Neural progenitor cell (in vitro differentiated cells): ENCODE results near the gene NDN. TPM values are rescaled to one million over a fixed set of nuclear protein-coding genes. Genes with fewer than 3 reads are reported as not detected.

ENCODE experiments used
- DNase-seq: peaks from one replicate; pipeline ENCODE4 v3.0.0-alpha.2; 2016; ENCODE audit warnings: low spot score
- H2AFZ ChIP-seq: fragments of 200-600 bp; sonication (generic); replicated peaks from 2 replicates; pipeline ENCODE4 v1.6.1; 2016; ENCODE audit warnings: antibody characterized with exemption
- H3F3A ChIP-seq: fragments of 200-600 bp; sonication (generic); 2 replicates; pipeline ENCODE4 v1.6.1; 2016; ENCODE audit warnings: antibody characterized with exemption, low read depth
- H3K27ac ChIP-seq: fragments of 200-600 bp; sonication (generic); 2 replicates; pipeline ENCODE4 v1.5.1; 2016; ENCODE audit warnings: mild to moderate bottlenecking
- H3K27me3 ChIP-seq: fragments of 200-600 bp; sonication (generic); 2 replicates; pipeline ENCODE4 v1.6.1; 2016; ENCODE audit warnings: mild to moderate bottlenecking, moderate library complexity
- H3K36me3 ChIP-seq: fragments of 200-600 bp; sonication (generic); 2 replicates; pipeline ENCODE4 v1.5.1; 2016
- H3K4me1 ChIP-seq: fragments of 200-600 bp; sonication (generic); 2 replicates; pipeline ENCODE4 v1.6.1; 2016; ENCODE audit warnings: mixed run types
- H3K4me2 ChIP-seq: fragments of 200-600 bp; sonication (generic); 2 replicates; pipeline ENCODE4 v1.6.1; 2016
- H3K4me3 ChIP-seq: fragments of 200-600 bp; sonication (generic); 2 replicates; pipeline ENCODE4 v1.5.1; 2016
- H3K79me2 ChIP-seq: fragments of 200-600 bp; sonication (generic); 2 replicates; pipeline ENCODE4 v1.6.1; 2016; ENCODE audit warnings: low read depth
- H3K9ac ChIP-seq: fragments of 200-600 bp; sonication (generic); 2 replicates; pipeline ENCODE4 v1.6.1; 2016
- H3K9me3 ChIP-seq: fragments of 200-600 bp; sonication (generic); 2 replicates; pipeline ENCODE4 v1.5.1; 2016; ENCODE audit warnings: low read depth
- H4K20me1 ChIP-seq: fragments of 200-600 bp; sonication (generic); 2 replicates; pipeline ENCODE4 v1.6.1; 2016; ENCODE audit warnings: low read depth
- H3K27ac Mint-ChIP-seq: 3 replicates; pipeline ENCODE4 v1.8.0; 2021; ENCODE audit warnings: mixed read lengths
- H3K27me3 Mint-ChIP-seq: 2 replicates; pipeline ENCODE4 v1.8.0; 2022; ENCODE audit warnings: low read depth, mild to moderate bottlenecking, inconsistent platforms, moderate library complexity, mixed read lengths; ENCODE audit not compliant: insufficient read depth
- H3K36me3 Mint-ChIP-seq: 3 replicates; pipeline ENCODE4 v1.8.0; 2021; ENCODE audit warnings: mixed read lengths
- H3K4me1 Mint-ChIP-seq: 3 replicates; pipeline ENCODE4 v1.8.0; 2021; ENCODE audit warnings: mixed read lengths
- H3K4me3 Mint-ChIP-seq: 3 replicates; pipeline ENCODE4 v1.8.0; 2021; ENCODE audit warnings: mild to moderate bottlenecking, moderate library complexity, mixed read lengths
- H3K9me3 Mint-ChIP-seq: 3 replicates; pipeline ENCODE4 v1.8.0; 2020; ENCODE audit warnings: mixed read lengths
- CTCF ChIP-seq: fragments of 200-600 bp; sonication (generic); IDR thresholded peaks from 2 replicates; pipeline ENCODE4 v1.5.1; 2017; ENCODE audit warnings: antibody characterized with exemption, mild to moderate bottlenecking
- EZH2 ChIP-seq: fragments of 200-600 bp; sonication (generic); IDR thresholded peaks from 2 replicates; pipeline ENCODE4 v1.6.1; 2017; ENCODE audit warnings: antibody characterized with exemption, mild to moderate bottlenecking, moderate library complexity
- EZH2phosphoT487 ChIP-seq: fragments of 200-600 bp; sonication (generic); IDR thresholded peaks from 2 replicates; pipeline ENCODE4 v1.6.1; 2017; ENCODE audit warnings: antibody characterized with exemption
- total RNA-seq: library from RNA; depleted of rRNA; stranded (reverse); fragments of >200 nt; gene quantifications from 2 replicates; pipeline ENCODE4 v1.2.3, GENCODE V29; 2015; ENCODE audit warnings: low replicate concordance

Gene NDN
- total RNA-seq, 1 donor from 2014 or later, result 70.9 TPM

- Histone ChIP-seq H3K4me3 (no peak overlapping the region), H3K9ac (no peak overlapping the region)
- peaks cover 11% of the 10 kb centered on the region for H3K9me3 Mint-ChIP-seq
Measured at GRCh38 chr15:23644829-23645228, 42.3 kb downstream of the NDN start.

GRCh38 chr15:23642413-23643044 is 44.6 kb downstream of the NDN start:
- Histone ChIP-seq H3K4me3 (no peak overlapping the region), H3K9me3 (no peaks in the 10 kb centered on the region), H3F3A (no peaks in the 10 kb centered on the region), H3K36me3 (no peaks in the 10 kb centered on the region), H3K79me2 (no peaks in the 10 kb centered on the region), H2AFZ (no peak overlapping the region), H4K20me1 (no peaks in the 10 kb centered on the region), H3K9ac (no peak overlapping the region), H3K27ac (no peak overlapping the region), H3K4me1 (no peaks in the 10 kb centered on the region), H3K4me2 (no peak overlapping the region), H3K27me3 (no peaks in the 10 kb centered on the region)
- H3K4me3 Mint-ChIP-seq, result no peak overlapping the region
- no peak overlapping the region for H3K27ac Mint-ChIP-seq
- no peaks in the 10 kb centered on the region for H3K36me3 Mint-ChIP-seq
- H3K9me3 Mint-ChIP-seq, result peaks cover 20% of the 10 kb centered on the region
- peak; percentile 73 for DNase-seq
- peaks cover 6% of the 10 kb centered on the region for H3K27me3 Mint-ChIP-seq
- peaks cover 5% of the 10 kb centered on the region for H3K4me1 Mint-ChIP-seq
- TF ChIP-seq EZH2phosphoT487 (no peak), CTCF (peak; percentile 83), EZH2 (no peak)

More at GRCh38 chr15:23644829-23645228, 42.3 kb downstream of the NDN start:
- Mint-ChIP-seq H3K27ac (no peak overlapping the region), H3K4me1 (peaks cover 16% of the 10 kb centered on the region), H3K27me3 (peaks cover 12% of the 10 kb centered on the region), H3K4me3 (peak overlapping the region; percentile 80), H3K36me3 (no peaks in the 10 kb centered on the region)
- Histone ChIP-seq H3K4me2 (no peak overlapping the region), H3K27ac (no peak overlapping the region), H3K27me3 (no peaks in the 10 kb centered on the region), H3K36me3 (no peaks in the 10 kb centered on the region), H3F3A (peaks cover 4% of the 10 kb centered on the region), H2AFZ (no peak overlapping the region), H4K20me1 (no peaks in the 10 kb centered on the region), H3K79me2 (no peaks in the 10 kb centered on the region), H3K4me1 (no peaks in the 10 kb centered on the region), H3K9me3 (no peaks in the 10 kb centered on the region)
- no peak for DNase-seq
- TF ChIP-seq EZH2 (no peak), EZH2phosphoT487 (no peak), CTCF (no peak)

Other genes with a start within 250 kb of the NDN start
- not detected in 2 replicates for gene GOLGA6L2, start 240.1 kb downstream of the NDN start, total RNA-seq
- gene MKRN3, start 121.6 kb downstream of the NDN start, total RNA-seq, result 0.37 TPM in 1 of 2 replicates, not detected in the other
- 2.5 and 2.6 TPM in 2 replicates for gene MAGEL2, start 39.4 kb downstream of the NDN start, total RNA-seq